Progenitor cell of endocrine pancreas (in vitro differentiated cells): ENCODE data around the gene CCDC51. TPM values are rescaled to one million over a fixed set of nuclear protein-coding genes. Genes with fewer than 3 reads are reported as not detected.
A peak's percentile ranks its signal among the peaks of the same experiment; 100 is the strongest.

Experiments used
- DNase-seq: peaks from one replicate; pipeline ENCODE4 v3.0.0; 2021; ENCODE audit warnings: low spot score; ENCODE audit not compliant: unreplicated experiment
- H3K27ac Mint-ChIP-seq: 2 replicates; pipeline ENCODE4 v1.8.0; 2021; ENCODE audit warnings: mild to moderate bottlenecking, moderate library complexity, mixed read lengths
- H3K27me3 Mint-ChIP-seq: 2 replicates; pipeline ENCODE4 v1.8.0; 2021; ENCODE audit warnings: mixed read lengths
- H3K36me3 Mint-ChIP-seq: 2 replicates; pipeline ENCODE4 v1.8.0; 2022; ENCODE audit warnings: mixed read lengths; ENCODE audit not compliant: insufficient read depth
- H3K4me1 Mint-ChIP-seq: 2 replicates; pipeline ENCODE4 v1.8.0; 2021; ENCODE audit warnings: low read depth, mixed read lengths
- H3K4me3 Mint-ChIP-seq: 2 replicates; pipeline ENCODE4 v1.8.0; 2021; ENCODE audit warnings: low read depth, mild to moderate bottlenecking, moderate library complexity, mixed read lengths
- H3K9me3 Mint-ChIP-seq: 2 replicates; pipeline ENCODE4 v1.8.0; 2021; ENCODE audit warnings: low read depth, mixed read lengths
- CTCF ChIP-seq: fragments of 200-600 bp; sonication (generic); IDR thresholded peaks from one replicate; pipeline ENCODE4 v1.5.0; 2021; ENCODE audit warnings: antibody characterized with exemption, mild to moderate bottlenecking; ENCODE audit not compliant: unreplicated experiment
- total RNA-seq: library from RNA; stranded (reverse); gene quantifications from 2 replicates; pipeline ENCODE4 v1.2.1, GENCODE V29; 2021

Gene CCDC51
- total RNA-seq, 1 donor from 2014 or later: 13.2 TPM

DNA sequence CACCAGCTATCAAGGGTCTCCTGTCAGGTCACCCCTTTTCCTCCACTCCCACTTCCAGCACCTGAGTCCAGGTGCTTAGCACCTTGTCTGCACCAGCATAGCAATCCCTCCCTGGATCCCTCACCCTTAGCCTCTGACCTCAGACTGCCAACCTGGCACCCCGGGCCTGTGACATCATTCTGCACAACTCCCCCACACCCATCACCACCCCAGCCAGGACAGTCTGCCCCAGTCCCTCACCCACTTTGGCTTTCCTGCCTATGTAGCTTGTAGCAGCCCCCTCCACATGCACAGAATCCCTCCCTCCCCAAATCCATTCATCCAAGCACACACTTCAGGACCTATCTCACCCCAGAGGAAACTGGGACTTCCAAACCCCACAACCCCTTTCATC is 9.2 kb downstream of the CCDC51 start:
- peak overlapping the region; percentile 90 for H3K4me3 Mint-ChIP-seq
- no peak for DNase-seq
- peak overlapping the region; percentile 98 for H3K27ac Mint-ChIP-seq
- H3K4me1 Mint-ChIP-seq: peaks cover 46% of the 10 kb centered on the region
- TF ChIP-seq CTCF: no peak
- H3K9me3 Mint-ChIP-seq: no peaks in the 10 kb centered on the region
- no peaks in the 10 kb centered on the region for H3K27me3 Mint-ChIP-seq
- H3K36me3 Mint-ChIP-seq: peaks cover 7% of the 10 kb centered on the region

DNA sequence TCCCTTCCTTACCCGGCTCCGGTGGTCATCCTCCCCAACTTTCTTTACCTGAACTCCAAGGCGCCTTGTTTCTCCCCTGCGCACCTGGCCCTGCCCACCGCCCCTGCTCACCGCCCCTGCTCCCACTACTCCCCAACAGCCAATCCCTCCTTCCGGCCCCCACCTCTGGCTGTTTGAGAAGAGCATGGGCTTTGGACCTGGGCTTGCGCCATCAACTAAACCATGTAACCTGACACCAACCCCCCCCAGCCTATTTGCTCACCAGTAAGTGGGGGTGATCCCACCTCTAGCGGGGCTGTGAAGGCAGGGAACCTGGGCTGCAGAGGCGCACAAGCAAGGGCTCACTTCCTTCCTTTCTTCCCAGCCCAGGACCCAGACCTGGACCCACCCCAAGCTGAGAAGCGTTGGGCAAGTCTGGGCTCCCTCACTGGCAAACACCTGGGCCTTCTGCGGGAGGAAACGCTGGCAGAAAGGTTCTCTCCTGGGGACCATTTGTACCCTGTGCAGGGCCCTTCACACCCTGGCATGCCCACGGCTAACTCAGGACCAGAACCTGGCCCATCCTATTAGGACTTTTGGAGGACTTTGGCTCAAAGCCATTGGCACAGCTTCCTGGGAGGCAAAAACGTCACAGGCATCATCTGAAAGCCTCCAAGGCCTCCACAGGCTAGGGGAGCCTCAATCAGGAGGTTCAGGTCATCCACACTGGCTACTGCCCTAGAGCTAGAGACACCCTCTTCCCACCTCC is 9.8 kb downstream of the CCDC51 start, which contains the start of gene PLXNB1:
PLXNB1 (minus strand) TSS at position 127 of the 748 bp plus-strand sequence. CDS start 5,475 bp downstream, outside the sequence.
- Mint-ChIP-seq H3K27me3 (no peaks in the 10 kb centered on the region), H3K4me3 (peak within 1 kb of the TSS; percentile 90), H3K27ac (peak within 1 kb of the TSS; percentile 98), H3K4me1 (peaks cover 50% of the 10 kb centered on the region), H3K9me3 (no peaks in the 10 kb centered on the region), H3K36me3 (peaks cover 8% of the 10 kb centered on the region)
- no peak for TF ChIP-seq CTCF
- peak; percentile 69 for DNase-seq

- Mint-ChIP-seq H3K4me1 (peaks cover 57% of the 10 kb centered on the region), H3K36me3 (peaks cover 10% of the 10 kb centered on the region), H3K27ac (peak overlapping the region; percentile 98), H3K27me3 (no peaks in the 10 kb centered on the region), H3K9me3 (no peaks in the 10 kb centered on the region), H3K4me3 (peak overlapping the region; percentile 90)
- TF ChIP-seq CTCF: no peak
- DNase-seq: peak; percentile 78
These were observed 10.5 kb downstream of the CCDC51 start for GRCh38 chr3:48429317-48429959.

- H3K9me3 Mint-ChIP-seq: no peaks in the 10 kb centered on the region
- DNase-seq: peak; percentile 62
- H3K4me3 Mint-ChIP-seq: peak overlapping the region; percentile 88
- peak overlapping the region; percentile 97 for H3K27ac Mint-ChIP-seq
- peaks cover 10% of the 10 kb centered on the region for H3K36me3 Mint-ChIP-seq
- peaks cover 58% of the 10 kb centered on the region for H3K4me1 Mint-ChIP-seq
- no peak for TF ChIP-seq CTCF
- H3K27me3 Mint-ChIP-seq: no peaks in the 10 kb centered on the region
These were observed 11.2 kb downstream of the CCDC51 start for GRCh38 chr3:48428572-48429316.

DNA sequence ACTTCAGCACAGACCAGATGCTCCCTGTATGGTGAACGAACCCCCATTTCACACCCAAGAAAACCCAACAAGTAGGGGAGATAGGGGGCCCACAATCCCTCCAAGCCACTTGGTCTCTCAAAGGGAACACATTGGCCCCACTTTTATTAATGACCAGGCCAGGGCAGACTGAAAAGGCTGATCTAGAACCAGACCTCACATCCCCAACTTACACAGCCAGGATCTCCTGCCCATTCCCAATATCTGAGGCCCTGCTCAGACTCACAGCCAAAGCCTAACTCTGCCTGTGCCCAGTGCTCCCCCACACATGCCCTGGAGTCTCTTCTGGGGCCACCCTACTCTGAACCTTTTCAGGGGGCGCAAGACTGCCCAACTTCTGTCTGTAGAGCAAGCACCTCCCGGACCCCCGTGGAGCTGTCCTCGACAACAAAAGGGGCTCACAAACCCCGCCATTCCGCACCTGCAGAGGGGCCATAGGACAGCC is 11.8 kb downstream of the CCDC51 start:
- H3K27me3 Mint-ChIP-seq: no peaks in the 10 kb centered on the region
- H3K9me3 Mint-ChIP-seq: no peaks in the 10 kb centered on the region
- TF ChIP-seq CTCF: no peak
- peaks cover 10% of the 10 kb centered on the region for H3K36me3 Mint-ChIP-seq
- peak overlapping the region; percentile 88 for H3K4me3 Mint-ChIP-seq
- DNase-seq: no peak
- H3K27ac Mint-ChIP-seq: peak overlapping the region; percentile 97
- peaks cover 58% of the 10 kb centered on the region for H3K4me1 Mint-ChIP-seq
